ENCODE measurements around the gene APMAP. TPM values are rescaled to one million over a fixed set of nuclear protein-coding genes. Genes with fewer than 3 reads are reported as not detected.

The APMAP gene
- total and polyA plus RNA-seq, 2 of the 13 experiments (the other 11 are each of a cell fraction or from before 2014, with no cell fraction given): 168 to 214 TPM

DNA sequence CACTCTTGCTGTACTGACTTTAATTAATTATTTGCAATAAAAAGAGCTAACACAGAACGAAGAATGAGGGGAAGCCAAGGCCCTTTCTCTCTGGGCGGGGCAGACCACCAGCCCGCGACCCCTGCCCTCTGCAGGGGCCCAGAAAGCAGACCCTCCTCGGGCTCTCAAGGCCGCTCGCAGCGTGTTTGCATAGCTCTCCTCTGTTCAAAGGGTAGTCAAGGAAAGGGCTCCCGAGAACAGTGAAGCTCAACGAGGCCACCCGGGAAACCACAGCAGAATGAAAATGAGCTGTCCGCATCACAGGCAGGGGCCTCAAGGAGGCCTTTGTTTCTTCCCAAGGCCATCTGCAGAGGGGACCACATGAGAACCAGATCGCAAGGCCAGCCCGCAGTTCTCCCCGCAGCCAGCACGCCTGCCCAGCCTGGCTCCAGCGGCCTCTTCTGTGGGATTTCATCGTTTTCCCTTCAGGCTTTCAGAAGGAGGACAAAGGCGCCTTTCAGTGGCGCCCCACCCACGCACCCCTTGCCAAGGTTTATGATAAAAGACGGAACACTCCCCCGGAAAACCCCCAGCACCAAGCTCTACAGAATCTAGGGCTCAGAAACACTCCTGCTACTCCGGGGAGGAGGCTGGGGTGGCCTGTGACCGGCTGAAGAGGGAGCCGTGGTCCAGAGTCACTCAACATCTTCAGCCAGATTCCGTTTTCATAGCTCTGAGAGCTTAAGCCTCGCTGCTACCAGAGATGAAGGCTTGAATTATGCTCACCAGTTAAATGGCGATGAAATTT lies 40.1 kb upstream of the APMAP start (continued):
- TF ChIP-seq, protein P1, sequence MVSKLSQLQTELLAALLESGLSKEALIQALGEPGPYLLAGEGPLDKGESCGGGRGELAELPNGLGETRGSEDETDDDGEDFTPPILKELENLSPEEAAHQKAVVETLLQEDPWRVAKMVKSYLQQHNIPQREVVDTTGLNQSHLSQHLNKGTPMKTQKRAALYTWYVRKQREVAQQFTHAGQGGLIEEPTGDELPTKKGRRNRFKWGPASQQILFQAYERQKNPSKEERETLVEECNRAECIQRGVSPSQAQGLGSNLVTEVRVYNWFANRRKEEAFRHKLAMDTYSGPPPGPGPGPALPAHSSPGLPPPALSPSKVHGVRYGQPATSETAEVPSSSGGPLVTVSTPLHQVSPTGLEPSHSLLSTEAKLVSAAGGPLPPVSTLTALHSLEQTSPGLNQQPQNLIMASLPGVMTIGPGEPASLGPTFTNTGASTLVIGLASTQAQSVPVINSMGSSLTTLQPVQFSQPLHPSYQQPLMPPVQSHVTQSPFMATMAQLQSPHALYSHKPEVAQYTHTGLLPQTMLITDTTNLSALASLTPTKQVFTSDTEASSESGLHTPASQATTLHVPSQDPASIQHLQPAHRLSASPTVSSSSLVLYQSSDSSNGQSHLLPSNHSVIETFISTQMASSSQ (IDR thresholded peaks at IDR 0.05; ENCODE audit: low read depth): no peak; the same call in 1 of the 2 replicates
- TF ChIP-seq, protein P1 (CRISPR knock-in tag; IDR thresholded peaks at IDR 0.05; ENCODE audit: borderline replicate concordance): peak; percentile 68; the same call in 1 of the 2 replicates
- TF ChIP-seq ZNF841 (CRISPR knock-in tag; IDR thresholded peaks at IDR 0.05; ENCODE audit: borderline replicate concordance) (no peak), ZNF446 (CRISPR knock-in tag; IDR thresholded peaks at IDR 0.05) (no peak), ETV5 (CRISPR knock-in tag; IDR thresholded peaks at IDR 0.05; ENCODE audit: borderline replicate concordance) (peak; percentile 56; the same call in 1 of the 2 replicates), MAFG (CRISPR knock-in tag; IDR thresholded peaks at IDR 0.05) (no peak), NFKB2 (CRISPR knock-in tag; IDR thresholded peaks at IDR 0.05; ENCODE audit: borderline replicate concordance) (peak; percentile 70; the same call in 1 of the 2 replicates), RBM22 (optimal IDR thresholded peaks at IDR 0.05; ENCODE audit: low read length) (peak; percentile 23), ZNF576 (CRISPR knock-in tag; IDR thresholded peaks at IDR 0.05) (no peak), TMF1 (CRISPR knock-in tag; IDR thresholded peaks at IDR 0.05; ENCODE audit: low read depth) (no peak), SIN3A (IDR thresholded peaks at IDR 0.05; ENCODE audit: borderline replicate concordance, low read depth, low read length) (no peak), ZNF337 (CRISPR knock-in tag; IDR thresholded peaks at IDR 0.05; ENCODE audit: borderline replicate concordance, low read depth) (no peak), ZZZ3 (CRISPR knock-in tag; IDR thresholded peaks at IDR 0.05; ENCODE audit: borderline replicate concordance) (no peak), ZFY (CRISPR knock-in tag; IDR thresholded peaks at IDR 0.05) (peak; percentile 71), SMARCE1 (IDR thresholded peaks at IDR 0.05; ENCODE audit: borderline replicate concordance) (no peak), GATAD1 (CRISPR knock-in tag; IDR thresholded peaks at IDR 0.05) (no peak; the same call in 1 of the 2 replicates), MLX (CRISPR knock-in tag; IDR thresholded peaks at IDR 0.05) (no peak; the same call in 1 of the 2 replicates)
- TF ChIP-seq, protein P2, sequence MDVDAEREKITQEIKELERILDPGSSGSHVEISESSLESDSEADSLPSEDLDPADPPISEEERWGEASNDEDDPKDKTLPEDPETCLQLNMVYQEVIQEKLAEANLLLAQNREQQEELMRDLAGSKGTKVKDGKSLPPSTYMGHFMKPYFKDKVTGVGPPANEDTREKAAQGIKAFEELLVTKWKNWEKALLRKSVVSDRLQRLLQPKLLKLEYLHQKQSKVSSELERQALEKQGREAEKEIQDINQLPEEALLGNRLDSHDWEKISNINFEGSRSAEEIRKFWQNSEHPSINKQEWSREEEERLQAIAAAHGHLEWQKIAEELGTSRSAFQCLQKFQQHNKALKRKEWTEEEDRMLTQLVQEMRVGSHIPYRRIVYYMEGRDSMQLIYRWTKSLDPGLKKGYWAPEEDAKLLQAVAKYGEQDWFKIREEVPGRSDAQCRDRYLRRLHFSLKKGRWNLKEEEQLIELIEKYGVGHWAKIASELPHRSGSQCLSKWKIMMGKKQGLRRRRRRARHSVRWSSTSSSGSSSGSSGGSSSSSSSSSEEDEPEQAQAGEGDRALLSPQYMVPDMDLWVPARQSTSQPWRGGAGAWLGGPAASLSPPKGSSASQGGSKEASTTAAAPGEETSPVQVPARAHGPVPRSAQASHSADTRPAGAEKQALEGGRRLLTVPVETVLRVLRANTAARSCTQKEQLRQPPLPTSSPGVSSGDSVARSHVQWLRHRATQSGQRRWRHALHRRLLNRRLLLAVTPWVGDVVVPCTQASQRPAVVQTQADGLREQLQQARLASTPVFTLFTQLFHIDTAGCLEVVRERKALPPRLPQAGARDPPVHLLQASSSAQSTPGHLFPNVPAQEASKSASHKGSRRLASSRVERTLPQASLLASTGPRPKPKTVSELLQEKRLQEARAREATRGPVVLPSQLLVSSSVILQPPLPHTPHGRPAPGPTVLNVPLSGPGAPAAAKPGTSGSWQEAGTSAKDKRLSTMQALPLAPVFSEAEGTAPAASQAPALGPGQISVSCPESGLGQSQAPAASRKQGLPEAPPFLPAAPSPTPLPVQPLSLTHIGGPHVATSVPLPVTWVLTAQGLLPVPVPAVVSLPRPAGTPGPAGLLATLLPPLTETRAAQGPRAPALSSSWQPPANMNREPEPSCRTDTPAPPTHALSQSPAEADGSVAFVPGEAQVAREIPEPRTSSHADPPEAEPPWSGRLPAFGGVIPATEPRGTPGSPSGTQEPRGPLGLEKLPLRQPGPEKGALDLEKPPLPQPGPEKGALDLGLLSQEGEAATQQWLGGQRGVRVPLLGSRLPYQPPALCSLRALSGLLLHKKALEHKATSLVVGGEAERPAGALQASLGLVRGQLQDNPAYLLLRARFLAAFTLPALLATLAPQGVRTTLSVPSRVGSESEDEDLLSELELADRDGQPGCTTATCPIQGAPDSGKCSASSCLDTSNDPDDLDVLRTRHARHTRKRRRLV (CRISPR knock-in tag; IDR thresholded peaks at IDR 0.05): no peak

Data from HepG2 (cell line).